CD4-positive, alpha-beta T cell treated with Interleukin-17A for 1 hour (primary cell): ENCODE results near the gene PSMD5.
"Not testable (repeated sequence)": the region's sequence is repeated elsewhere in the genome, so short reads cannot be mapped to it uniquely, and the experiment has no call there.

Experiments used
- DNase-seq: peaks from one replicate; pipeline ENCODE4 v3.0.0-alpha.2; 2020

Gene PSMD5

DNA sequence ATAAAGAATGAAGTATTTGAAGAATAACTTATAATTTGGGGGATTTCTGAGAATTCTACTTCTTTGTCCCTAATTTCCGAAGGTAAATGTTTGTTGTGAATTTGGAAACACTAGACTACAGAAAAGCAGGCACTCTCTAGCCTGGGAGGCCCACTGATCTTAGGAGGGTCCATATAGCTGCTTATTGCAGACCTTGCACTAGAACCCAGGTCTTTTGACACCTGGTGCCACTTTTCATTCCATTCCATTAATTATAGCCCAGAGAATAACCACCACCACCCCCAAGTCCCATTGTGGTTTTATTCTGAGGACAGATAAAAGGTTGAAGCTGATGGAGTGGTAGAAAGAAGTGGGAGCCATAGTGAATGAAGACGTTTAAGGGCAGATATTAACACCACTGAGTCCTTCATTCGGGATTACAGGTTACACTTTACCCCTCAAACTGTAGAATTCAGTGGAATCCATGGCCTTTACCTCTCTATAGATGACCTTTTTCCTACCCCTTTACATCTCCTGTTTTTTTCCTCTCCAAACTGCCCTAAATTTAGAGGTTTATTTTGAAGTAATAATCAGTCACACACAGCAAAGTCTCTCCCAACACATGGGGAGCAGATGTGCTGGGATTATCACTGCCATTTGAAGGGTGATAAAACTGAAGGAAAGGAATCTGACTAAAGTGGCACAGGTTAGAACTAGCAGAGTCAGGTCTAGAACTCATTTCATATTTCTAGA, 12.0 kb upstream of the PSMD5 start:
- no peak for DNase-seq

- DNase-seq, result no peak
Observed at GRCh38 chr9:120853198-120853597, 10.5 kb upstream of the PSMD5 start.

GRCh38 chr9:120852240-120853010, 9.7 kb upstream of the PSMD5 start:
- no peak for DNase-seq

DNA sequence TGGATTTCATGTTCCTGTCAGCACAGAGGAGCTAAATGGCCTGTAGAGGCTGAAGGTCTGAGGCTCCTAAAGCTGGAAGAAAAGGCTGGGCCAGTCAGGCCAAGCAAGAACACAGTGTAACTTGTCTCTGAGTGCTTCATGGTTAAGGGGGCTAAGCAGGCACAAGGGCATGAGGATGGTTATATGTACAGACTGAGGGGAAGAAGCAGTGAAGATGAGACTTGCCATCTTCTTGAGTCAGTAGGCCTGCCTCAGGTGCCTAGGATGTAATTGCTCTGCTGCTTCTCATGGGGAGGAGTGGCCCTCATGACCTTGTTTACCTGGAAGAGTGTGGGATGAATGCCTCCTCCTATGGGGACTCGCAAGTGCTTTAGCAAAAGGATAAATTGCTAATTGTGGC, 8.7 kb upstream of the PSMD5 start:
- DNase-seq, result no peak

GRCh38 chr9:120850315-120850714, 7.6 kb upstream of the PSMD5 start:
- no peak for DNase-seq

DNA sequence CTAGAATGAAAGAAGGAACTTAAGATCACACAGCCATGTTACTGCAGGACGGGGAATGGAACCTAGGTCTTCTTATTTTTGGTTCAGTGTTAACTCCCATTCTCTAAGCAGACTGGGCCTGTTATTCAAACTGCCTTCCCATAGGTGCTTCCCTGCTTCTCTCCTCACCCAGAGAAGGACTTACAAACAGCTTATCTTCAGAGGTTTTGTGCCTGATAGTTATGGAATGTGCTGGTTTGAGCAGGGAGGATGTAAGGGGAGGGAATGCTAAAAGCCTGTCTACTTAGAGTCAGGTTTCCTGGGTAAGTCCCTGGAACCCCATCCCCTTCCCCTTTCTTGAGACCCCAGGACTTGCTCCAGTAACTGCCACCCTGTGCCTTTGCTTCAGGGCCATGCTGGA, 4.2 kb upstream of the PSMD5 start:
- DNase-seq, result no peak

GRCh38 chr9:120846251-120846889, 3.6 kb upstream of the PSMD5 start:
- DNase-seq, result peak; percentile 79

- no peak for DNase-seq
Observed at GRCh38 chr9:120845255-120845654, 2.5 kb upstream of the PSMD5 start.

DNA sequence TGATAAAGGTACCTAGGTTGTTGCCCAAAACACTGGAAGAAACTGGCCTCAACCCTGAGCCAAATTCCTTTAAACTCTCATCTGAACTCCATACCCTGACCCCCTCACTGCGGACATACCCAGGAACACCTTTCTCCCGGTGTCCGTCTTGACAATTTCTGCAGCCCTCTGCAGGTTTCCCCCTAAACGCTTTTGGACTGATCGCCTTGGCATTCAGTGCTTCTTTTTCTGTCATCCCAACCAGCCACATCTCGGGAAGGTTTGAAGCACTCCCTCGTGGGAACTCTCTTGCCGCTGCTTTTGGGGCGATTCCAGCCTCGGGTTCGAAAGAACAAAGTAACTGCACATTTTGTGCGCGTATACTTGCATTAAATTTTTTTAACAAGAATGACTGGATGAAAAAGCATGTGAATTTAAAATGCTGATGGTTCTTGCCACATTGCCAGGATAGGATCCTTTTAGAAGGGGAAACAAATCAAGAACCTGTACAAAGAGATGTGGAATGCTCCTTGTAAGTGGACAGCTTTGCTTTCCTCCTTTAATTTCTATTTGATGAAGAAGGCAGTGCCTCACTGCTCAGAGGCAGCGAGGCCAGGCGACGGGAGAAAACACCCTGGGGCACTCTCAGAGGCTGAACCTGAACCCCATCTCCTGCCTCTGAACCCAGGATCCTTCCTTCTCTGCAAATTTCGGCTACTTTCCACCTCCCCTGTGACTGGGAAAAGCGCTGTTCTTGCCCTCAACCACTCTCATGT, 615 bp downstream of the PSMD5 start:
- DNase-seq, result no peak

- no peak for DNase-seq
Observed at GRCh38 chr9:120839146-120839545, 3.6 kb downstream of the PSMD5 start.

DNA sequence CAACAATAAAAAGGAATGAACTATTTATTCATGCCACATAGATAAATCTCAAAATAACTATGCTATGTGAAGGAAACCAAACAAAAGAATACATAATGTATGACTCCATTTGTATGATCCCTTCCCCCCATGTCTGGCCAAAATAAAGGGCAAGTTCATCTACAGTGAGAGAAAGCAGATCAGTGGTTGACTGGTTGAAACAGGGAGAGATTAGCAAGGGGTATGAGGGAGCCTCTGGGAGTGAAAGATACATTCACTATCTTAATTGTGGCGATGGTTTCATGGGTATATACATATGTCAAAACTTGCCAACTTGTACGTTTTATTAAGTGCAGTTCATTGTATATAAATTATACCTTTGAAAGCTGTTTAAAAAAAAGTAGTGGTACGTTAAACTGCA, 4.8 kb downstream of the PSMD5 start:
- no peak for DNase-seq

- DNase-seq, result no peak
Observed at GRCh38 chr9:120833325-120833724, 9.4 kb downstream of the PSMD5 start.

DNA sequence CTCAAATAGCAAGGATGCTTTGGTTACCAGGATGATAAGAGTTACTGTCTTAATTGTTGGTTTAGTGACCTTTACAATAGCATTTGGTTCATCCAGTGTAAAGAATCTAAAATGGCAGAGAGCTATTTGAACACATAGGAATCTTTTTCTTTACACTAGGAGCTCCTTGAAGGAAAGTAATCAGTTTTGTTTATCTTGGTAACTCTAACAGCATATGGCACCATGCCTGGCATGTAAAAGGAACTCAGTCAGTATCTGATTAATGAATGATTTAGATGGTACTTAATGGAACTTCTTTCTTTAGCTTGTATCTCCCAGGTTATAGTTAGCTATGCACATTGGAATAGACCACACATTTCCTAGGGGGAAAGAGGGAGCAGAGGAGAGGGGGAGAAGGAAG, 9.9 kb downstream of the PSMD5 start:
- DNase-seq, result no peak

DNA sequence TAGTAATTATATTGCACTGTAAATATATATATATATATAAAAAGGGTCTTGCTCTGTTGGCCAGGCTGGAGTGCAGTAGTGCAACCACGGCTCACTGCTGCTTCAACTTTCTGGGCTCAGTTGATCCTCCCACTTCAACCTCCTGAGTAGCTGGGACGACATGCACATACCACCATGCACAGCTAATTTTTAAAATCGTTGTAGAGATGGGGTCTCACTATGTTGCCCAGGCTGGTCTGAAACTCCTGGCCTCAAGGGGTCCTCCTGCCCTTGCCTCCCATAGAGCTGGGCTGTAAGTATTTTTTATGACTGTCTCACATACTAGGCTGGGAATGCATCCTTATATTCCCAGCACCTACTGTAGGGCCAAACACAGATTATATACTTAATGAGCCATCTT, 11.9 kb downstream of the PSMD5 start:
- DNase-seq, result no peak

GRCh38 chr9:120830151-120830550, 12.6 kb downstream of the PSMD5 start:
- no peak for DNase-seq

DNA sequence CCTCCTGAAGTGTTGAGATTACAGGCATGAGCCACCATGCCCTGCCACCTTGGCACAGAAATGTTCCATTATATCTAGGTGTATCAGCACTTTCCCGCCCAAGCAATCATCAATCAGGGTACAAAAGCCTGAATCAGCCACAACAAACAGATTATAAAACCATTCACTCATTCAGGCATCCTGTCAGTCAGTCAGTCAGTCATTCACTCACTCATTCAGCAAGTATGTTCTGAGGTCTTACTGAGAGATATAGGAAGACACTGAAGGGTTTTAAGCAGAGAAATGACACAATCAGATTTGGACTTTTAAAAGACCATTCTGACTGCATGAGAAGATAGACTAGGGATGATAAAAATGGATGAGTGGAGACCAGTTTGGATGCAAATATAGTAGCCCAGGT, 13.1 kb downstream of the PSMD5 start:
- no peak for DNase-seq

GRCh38 chr9:120820095-120820494, 22.6 kb downstream of the PSMD5 start:
- DNase-seq, result no peak

DNA sequence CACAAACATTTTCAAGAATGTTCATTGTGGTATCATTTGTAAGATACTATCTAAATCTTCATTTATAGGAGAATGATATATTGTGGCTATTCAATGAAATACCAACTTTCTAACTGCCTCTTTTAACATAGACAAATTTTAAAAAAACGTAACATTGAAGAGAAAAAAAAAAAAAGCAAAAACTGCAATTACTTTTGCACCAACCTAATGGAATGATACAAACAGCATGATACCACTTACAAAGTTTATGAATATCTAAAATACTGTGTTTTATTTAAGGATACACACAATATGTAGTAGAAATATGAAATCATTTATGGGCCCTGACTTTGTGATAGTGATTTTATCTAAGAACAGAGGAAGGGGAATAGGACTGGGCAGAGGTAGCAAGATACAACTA, 24.1 kb downstream of the PSMD5 start:
- no peak for DNase-seq

DNA sequence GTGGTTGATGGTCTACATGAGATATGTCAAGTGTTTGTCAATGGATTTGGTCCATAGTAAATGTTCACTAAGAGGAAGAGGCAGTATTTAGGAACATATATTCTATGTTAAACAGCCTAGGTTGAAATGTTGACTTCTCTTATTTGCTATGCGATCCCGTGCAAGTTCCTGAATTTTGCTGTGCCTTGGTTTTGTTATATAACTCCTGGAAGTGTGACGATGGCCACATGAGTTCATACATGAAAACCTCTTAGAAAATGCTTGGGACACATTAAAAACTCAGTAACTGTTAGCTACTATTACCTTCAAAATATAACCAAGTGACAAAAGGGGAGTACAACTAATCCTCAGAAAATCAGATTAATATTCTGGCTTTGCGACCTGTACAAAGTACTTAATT, 27.6 kb downstream of the PSMD5 start:
- no peak for DNase-seq

GRCh38 chr9:120808931-120809330, 33.8 kb downstream of the PSMD5 start:
- no peak for DNase-seq

DNA sequence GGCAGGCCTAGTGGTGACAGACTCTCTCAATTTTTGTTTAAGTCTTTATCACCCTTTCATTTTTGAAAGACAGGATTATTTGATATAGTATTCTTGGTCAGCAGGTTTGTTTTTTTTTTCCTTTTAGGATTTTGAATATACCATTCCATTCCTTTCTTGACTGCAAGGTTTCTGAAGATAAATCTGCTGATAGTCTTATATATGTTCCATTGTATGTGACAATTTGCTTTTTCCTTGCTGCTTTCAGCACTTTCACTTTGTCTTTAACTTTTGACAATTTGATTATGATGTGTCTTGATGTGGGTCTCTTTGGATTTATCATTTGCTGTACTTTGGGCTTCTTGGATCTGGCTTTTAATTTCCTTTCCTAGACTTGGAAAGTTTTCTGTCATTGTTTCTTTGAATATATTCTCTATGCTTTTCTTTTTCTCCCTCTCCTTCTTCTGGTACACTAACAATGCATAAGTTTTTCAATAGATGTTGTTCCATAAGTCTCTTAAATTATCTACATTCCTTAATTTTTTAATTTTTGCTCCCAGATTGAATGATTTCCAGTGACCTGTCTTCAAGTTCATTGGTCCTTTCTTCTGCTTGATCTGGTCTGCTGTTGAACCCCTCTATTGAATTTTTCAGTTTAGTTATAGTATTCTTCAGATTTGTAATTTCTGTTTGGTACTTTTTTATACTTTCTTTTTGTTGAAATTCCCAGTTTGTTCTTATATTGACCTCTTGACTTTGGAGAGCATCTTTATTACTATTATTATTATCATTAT, 34.9 kb downstream of the PSMD5 start:
- no peak for DNase-seq

DNA sequence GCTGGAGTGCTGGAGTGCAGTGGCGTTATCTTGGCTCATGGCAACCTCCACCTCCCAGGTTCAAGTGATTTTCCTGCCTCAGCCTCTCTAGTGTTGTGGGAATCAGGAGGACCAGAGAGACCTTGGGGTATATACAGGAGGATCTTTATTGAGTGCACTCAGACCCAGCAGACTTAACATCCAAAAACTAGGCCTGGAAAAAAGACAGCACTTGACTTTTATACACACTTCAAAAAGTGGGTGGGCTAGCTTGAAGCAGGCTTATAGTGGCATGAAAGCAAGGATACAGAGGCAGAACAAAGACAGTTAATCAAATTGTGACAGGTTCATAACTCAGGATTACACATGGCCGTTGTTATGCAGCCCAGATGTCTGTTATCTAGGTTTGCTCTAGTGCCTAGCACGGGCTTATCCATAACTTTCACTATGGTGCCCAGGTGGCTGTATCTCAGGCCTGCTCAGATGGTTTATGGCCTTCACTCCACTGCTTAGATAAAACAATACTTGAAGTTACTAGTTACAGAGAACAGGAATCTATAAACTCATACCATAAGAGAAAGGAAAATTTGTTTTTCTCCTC, 37.8 kb downstream of the PSMD5 start:
- not testable (repeated sequence) for DNase-seq
